SK-N-SH (cell line): Measurements from ENCODE around the gene COMT. TPM values are rescaled to one million over a fixed set of nuclear protein-coding genes. Genes with fewer than 3 reads are reported as not detected.

ENCODE experiments used
- CTCF ChIA-PET: fragments of 300-600, 350-600 bp; formaldehyde crosslinking; extraction: SDS; loops from one replicate; lab custom pipeline; 2021; lab: Yijun Ruan, JAX
- POLR2A ChIA-PET: fragments of 350-600 bp; sonication (Branson Sonifier 250); formaldehyde crosslinking; extraction: SDS; loops from one replicate; lab custom pipeline; 2020; ENCODE audit warnings: antibody characterized with exemption, inconsistent platforms; lab: Yijun Ruan, JAX
- DNase-seq: peaks from one replicate; pipeline ENCODE4 v3.0.0; 2012
- H2AFZ ChIP-seq: fragments of 200-600 bp; sonication (generic); 2 replicates; pipeline ENCODE4 v1.8.1; 2016; ENCODE audit warnings: antibody characterized with exemption, mild to moderate bottlenecking, low read depth
- H3F3A ChIP-seq: fragments of 200-600 bp; sonication (generic); replicated peaks from 2 replicates; pipeline ENCODE3; 2016; ENCODE audit warnings: antibody characterized with exemption, mild to moderate bottlenecking; ENCODE audit not compliant: insufficient read depth
- H3K27ac ChIP-seq, 2 experiments: fragments of 200-500 bp in 1 of 2; fragments of 200-600 bp in 1 of 2; sonication (Bioruptor generic) in 1 of 2; sonication (generic), shearing (Covaris generic) in 1 of 2; 2 replicates each; pipeline versions ENCODE4 v1.5.1 to v1.6.1; 2014 to 2016; ENCODE audit warnings: low read depth in 2 of 2, inconsistent platforms in 1 of 2, low read length in 1 of 2, mild to moderate bottlenecking in 1 of 2, mixed read lengths in 1 of 2
- H3K27me3 ChIP-seq: fragments of 200-600 bp; sonication (generic), shearing (Covaris generic); 2 replicates; pipeline ENCODE4 v1.6.1; 2016; ENCODE audit warnings: mixed run types; ENCODE audit not compliant: insufficient read depth
- H3K36me3 ChIP-seq, 2 experiments: fragments of 200-500 bp in 1 of 2; fragments of 200-600 bp in 1 of 2; sonication (Bioruptor generic) in 1 of 2; sonication (generic) in 1 of 2; replicated peaks in 1 of 2; 2 replicates each; pipeline versions ENCODE3 to v1.5.1; 2014 to 2016; ENCODE audit warnings: low read length in 1 of 2, mild to moderate bottlenecking in 1 of 2; ENCODE audit not compliant: insufficient read depth in 2 of 2, control insufficient read depth in 1 of 2
- H3K4me1 ChIP-seq, 2 experiments: fragments of 200-500 bp in 1 of 2; fragments of 200-600 bp in 1 of 2; sonication (Bioruptor generic) in 1 of 2; sonication (generic), shearing (Covaris generic) in 1 of 2; 2 replicates each; pipeline versions ENCODE4 v1.5.1 to v1.6.1; 2014 to 2016; ENCODE audit warnings: low read depth in 1 of 2, low read length in 1 of 2, mixed run types in 1 of 2; ENCODE audit not compliant: insufficient read depth in 2 of 2, control insufficient read depth in 1 of 2
- H3K4me2 ChIP-seq: fragments of 200-600 bp; sonication (generic), shearing (Covaris generic); 2 replicates; pipeline ENCODE4 v1.6.1; 2017; ENCODE audit warnings: mixed run types
- H3K4me3 ChIP-seq, 2 experiments: fragments of 200-500 bp in 1 of 2; fragments of 200-600 bp in 1 of 2; sonication (Bioruptor generic) in 1 of 2; sonication (generic), shearing (Covaris generic) in 1 of 2; 2 replicates each; pipeline versions ENCODE4 v1.5.1 to v1.8.1; 2014 to 2016; ENCODE audit warnings: low read depth in 2 of 2, inconsistent platforms in 1 of 2, low read length in 1 of 2, mild to moderate bottlenecking in 1 of 2, mixed read lengths in 1 of 2, moderate library complexity in 1 of 2
- H3K79me2 ChIP-seq: fragments of 200-600 bp; sonication (generic); 2 replicates; pipeline ENCODE4 v1.8.1; 2017; ENCODE audit warnings: mild to moderate bottlenecking; ENCODE audit not compliant: insufficient read depth
- H3K9ac ChIP-seq: fragments of 200-600 bp; sonication (generic); 2 replicates; pipeline ENCODE4 v1.6.1; 2017; ENCODE audit warnings: mixed run types
- H3K9me2 ChIP-seq: fragments of 200-600 bp; sonication (generic); 2 replicates; pipeline ENCODE4 v1.6.1; 2017; ENCODE audit warnings: mixed run types
- H3K9me3 ChIP-seq: fragments of 200-600 bp; sonication (generic); 2 replicates; pipeline ENCODE4 v1.6.1; 2017; ENCODE audit warnings: mixed run types, mild to moderate bottlenecking, moderate library complexity
- H4K20me1 ChIP-seq: fragments of 200-600 bp; sonication (generic); 2 replicates; pipeline ENCODE4 v1.6.1; 2017; ENCODE audit warnings: mild to moderate bottlenecking, mixed run types; ENCODE audit not compliant: insufficient read depth
- CHD2 ChIP-seq: fragments of 150-350 bp; IDR thresholded peaks from 2 replicates; pipeline ENCODE4 v1.6.1; 2018; ENCODE audit warnings: low read length; ENCODE audit not compliant: partially characterized antibody
- CTCF ChIP-seq: fragments of 200-600 bp; sonication (generic); IDR thresholded peaks from 2 replicates; pipeline ENCODE4 v1.6.1; 2017; ENCODE audit warnings: antibody characterized with exemption, mild to moderate bottlenecking, moderate library complexity
- EZH2phosphoT487 ChIP-seq: fragments of 200-600 bp; sonication (generic); IDR thresholded peaks from 2 replicates; pipeline ENCODE4 v1.6.1; 2017; ENCODE audit warnings: low read depth, mixed run types, mild to moderate bottlenecking, antibody characterized with exemption, moderate library complexity, borderline replicate concordance
- FOSL2 ChIP-seq: IDR thresholded peaks from 2 replicates; pipeline ENCODE4 v1.4.0; 2012; ENCODE audit warnings: low read depth, mild to moderate bottlenecking, moderate library complexity, borderline replicate concordance
- MAX ChIP-seq: IDR thresholded peaks from 2 replicates; pipeline ENCODE4 v1.4.0; 2012; ENCODE audit warnings: low read depth
- PBX3 ChIP-seq: IDR thresholded peaks from 2 replicates; pipeline ENCODE4; 2012
- RCOR1 ChIP-seq: fragments of 150-350 bp; IDR thresholded peaks from 2 replicates; pipeline ENCODE4 v1.6.1; 2017; ENCODE audit warnings: antibody characterized with exemption, low read length
- REST ChIP-seq: IDR thresholded peaks from 2 replicates; pipeline ENCODE4 v1.6.1; 2012; ENCODE audit warnings: mild to moderate bottlenecking, low read depth, low read length, moderate library complexity
- RFX5 ChIP-seq: IDR thresholded peaks from 2 replicates; pipeline ENCODE4 v1.6.1; 2012; ENCODE audit warnings: mild to moderate bottlenecking, improper control_type of control experiment, low read length
- RXRA ChIP-seq: IDR thresholded peaks from 2 replicates; pipeline ENCODE4 v1.4.0; 2012; ENCODE audit warnings: low read depth, mild to moderate bottlenecking, borderline replicate concordance
- SMC3 ChIP-seq: IDR thresholded peaks from 2 replicates; pipeline ENCODE4 v1.6.1; 2012; ENCODE audit warnings: low read depth, low read length, improper control_type of control experiment
- TAF1 ChIP-seq: IDR thresholded peaks from 2 replicates; pipeline ENCODE4 v1.6.1; 2012; ENCODE audit warnings: low read depth, mild to moderate bottlenecking, low read length, moderate library complexity, borderline replicate concordance
- USF1 ChIP-seq: IDR thresholded peaks from 2 replicates; pipeline ENCODE4 v1.4.0; 2012; ENCODE audit warnings: low read depth, borderline replicate concordance
- USF2 ChIP-seq: fragments of 150-350 bp; IDR thresholded peaks from 2 replicates; pipeline ENCODE4 v1.6.1; 2017; ENCODE audit warnings: antibody characterized with exemption, low read length, low read depth, borderline replicate concordance
- WGBS: methylation state at CpG from one replicate; pipeline ENCODE4 v1.1.6; 2017; ENCODE audit warnings: low lambda C conversion rate; 5-methylcytosine and 5-hydroxymethylcytosine counted together
- polyA plus RNA-seq, 3 experiments: library from polyadenylated mRNA; depleted of rRNA; stranded (reverse); fragments of >200 nt; gene quantifications; 2 replicates each; pipeline ENCODE4 v1.2.3, GENCODE V29; 2012

The COMT gene
- polyA plus RNA-seq, 1 of the 3 experiments (the other 2 are of a cell fraction), result 343 TPM

GRCh38 chr22:19960491-19961200 lies 19.1 kb downstream of the COMT start:
- POLR2A ChIA-PET, result no interaction called here
- WGBS, result 98% methylated on average over 8 of the region's 12 CpGs
- no peaks in the 10 kb centered on the region for H3F3A ChIP-seq
- H3K9ac ChIP-seq, result no peak overlapping the region
- CTCF ChIA-PET, result interaction anchor here (1.5 to 16.4 kb wide), 2 partner anchors 52 to 65 kb away, joined by 3 to 501 read pairs; no protein-coding TSS in a partner anchor
- peaks cover 19% of the 10 kb centered on the region; the same call in 1 of the 2 replicates for H3K79me2 ChIP-seq
- H3K4me2 ChIP-seq, result no peak overlapping the region
- H3K36me3 ChIP-seq, result peaks cover 12 to 15% of the 10 kb centered on the region in 2 experiments
- peaks cover 22% of the 10 kb centered on the region for H4K20me1 ChIP-seq
- H3K27me3 ChIP-seq, result no peaks in the 10 kb centered on the region
- DNase-seq, result peak; percentile 8
- TF ChIP-seq USF1 (no peak), TAF1 (no peak), MAX (no peak), REST (no peak), USF2 (no peak), RFX5 (no peak), EZH2phosphoT487 (no peak), SMC3 (no peak), PBX3 (no peak), CHD2 (no peak), RXRA (no peak), FOSL2 (no peak), CTCF (no peak), RCOR1 (no peak)
- H3K9me3 ChIP-seq, result no peaks in the 10 kb centered on the region
- no peak overlapping the region for H3K27ac ChIP-seq
- H3K4me1 ChIP-seq, result peaks cover 7 to 14% of the 10 kb centered on the region in 2 experiments; a peak in 2 of 4 replicates
- H3K9me2 ChIP-seq, result no peaks in the 10 kb centered on the region
- H2AFZ ChIP-seq, result no peak overlapping the region
- H3K4me3 ChIP-seq, result no peak overlapping the region
